Bronchial epithelial cell (primary cell): ENCODE results near the gene CHRNB2. TPM values are rescaled to one million over a fixed set of nuclear protein-coding genes. Genes with fewer than 3 reads are reported as not detected.

Experiments used
- DNase-seq: peaks from one replicate; pipeline ENCODE4 v3.0.0-alpha.2; 2010; ENCODE audit warnings: low read depth
- FAIRE-seq: peaks from 2 replicates; lab custom pipeline; 2011; peaks lifted over from hg19 to GRCh38; lab: Jason Lieb, UNC
- H3K27me3 ChIP-seq: 2 replicates; pipeline ENCODE4 v1.5.1; 2011; ENCODE audit warnings: low read length; ENCODE audit not compliant: control insufficient read depth, insufficient read depth
- H3K36me3 ChIP-seq: 2 replicates; pipeline ENCODE4 v1.5.1; 2011; ENCODE audit warnings: low read length; ENCODE audit not compliant: control insufficient read depth, insufficient read depth
- H3K4me3 ChIP-seq: 2 replicates; pipeline ENCODE4 v1.5.1; 2011; ENCODE audit warnings: mild to moderate bottlenecking, low read depth, low read length, control low read depth
- CTCF ChIP-seq: IDR thresholded peaks from 2 replicates; pipeline ENCODE4 v1.5.1; 2011; ENCODE audit warnings: mild to moderate bottlenecking, moderate library complexity, low read length, control low read depth, inconsistent platforms; ENCODE audit not compliant: insufficient read depth, severe bottlenecking
- total RNA-seq: library from RNA; depleted of rRNA; stranded (reverse); fragments of >200 nt; gene quantifications from 2 replicates; pipeline ENCODE4 v1.2.1, GENCODE V29; 2014

The CHRNB2 gene
- total RNA-seq, 1 donor from 2014 or later = not detected

- Histone ChIP-seq H3K36me3 (peaks cover 23% of the 10 kb centered on the region), H3K4me3 (no peak overlapping the region), H3K27me3 (no peaks in the 10 kb centered on the region)
- TF ChIP-seq CTCF = no peak
- FAIRE-seq (no peak), DNase-seq (peak; percentile 82)
These were observed 28.0 kb downstream of the CHRNB2 start for GRCh38 chr1:154595621-154596020.

GRCh38 chr1:154598871-154599635 lies 31.5 kb downstream of the CHRNB2 start:
- no peak for TF ChIP-seq CTCF
- DNase-seq = no peak
- Histone ChIP-seq H3K36me3 (peaks cover 24% of the 10 kb centered on the region), H3K27me3 (no peaks in the 10 kb centered on the region), H3K4me3 (no peak overlapping the region)
- FAIRE-seq = no peak

GRCh38 chr1:154599658-154600057 lies 32.1 kb downstream of the CHRNB2 start:
- FAIRE-seq (no peak), DNase-seq (no peak)
- Histone ChIP-seq H3K27me3 (no peaks in the 10 kb centered on the region), H3K4me3 (no peak overlapping the region), H3K36me3 (peaks cover 24% of the 10 kb centered on the region)
- TF ChIP-seq CTCF = no peak

GRCh38 chr1:154603317-154603716 lies 35.7 kb downstream of the CHRNB2 start:
- H3K27me3 ChIP-seq = no peaks in the 10 kb centered on the region
- no peak overlapping the region for H3K4me3 ChIP-seq
- no peak for TF ChIP-seq CTCF
- FAIRE-seq = no peak
- no peak for DNase-seq
- peaks cover 11% of the 10 kb centered on the region for H3K36me3 ChIP-seq

GRCh38 chr1:154605534-154605933 lies 38.0 kb downstream of the CHRNB2 start:
- no peak overlapping the region for H3K4me3 ChIP-seq
- FAIRE-seq = no peak
- H3K27me3 ChIP-seq = no peaks in the 10 kb centered on the region
- peaks cover 11% of the 10 kb centered on the region for H3K36me3 ChIP-seq
- no peak for DNase-seq
- TF ChIP-seq CTCF = no peak

- Histone ChIP-seq H3K36me3 (peaks cover 2% of the 10 kb centered on the region), H3K27me3 (no peaks in the 10 kb centered on the region), H3K4me3 (peak overlapping the region; percentile 64)
- TF ChIP-seq CTCF = no peak
- FAIRE-seq = no peak
- peak; percentile 47 for DNase-seq
These were observed 39.6 kb downstream of the CHRNB2 start for GRCh38 chr1:154607106-154607608.
